DOHH2 (cell line): ENCODE measurements around the gene IFRD2.
"Not testable (repeated sequence)": the region's sequence is repeated elsewhere in the genome, so short reads cannot be mapped to it uniquely, and the experiment has no call there.

Experiments used
- H3F3A ChIP-seq: fragments of 200-600 bp; sonication (generic), shearing (Covaris generic); 2 replicates; pipeline ENCODE4 v1.6.0; 2016; ENCODE audit warnings: antibody characterized with exemption, mild to moderate bottlenecking; ENCODE audit not compliant: control insufficient read depth, insufficient read depth
- H3K27ac ChIP-seq: fragments of 200-600 bp; sonication (generic); 2 replicates; pipeline ENCODE4 v1.5.1; 2014; ENCODE audit warnings: low read depth, mild to moderate bottlenecking, low read length, moderate library complexity
- H3K27me3 ChIP-seq: fragments of 200-600 bp; sonication (generic); 2 replicates; pipeline ENCODE4 v1.6.1; 2014; ENCODE audit warnings: mild to moderate bottlenecking, low read length, mixed read lengths; ENCODE audit not compliant: control insufficient read depth
- H3K36me3 ChIP-seq: fragments of 200-600 bp; sonication (generic); 2 replicates; pipeline ENCODE4 v1.6.1; 2014; ENCODE audit warnings: mild to moderate bottlenecking, low read length, moderate library complexity, mixed read lengths; ENCODE audit not compliant: control insufficient read depth
- H3K4me1 ChIP-seq: fragments of 200-600 bp; sonication (generic); 2 replicates; pipeline ENCODE4 v1.6.1; 2014; ENCODE audit warnings: mild to moderate bottlenecking, low read length, mixed read lengths; ENCODE audit not compliant: control insufficient read depth
- H3K4me2 ChIP-seq: fragments of 200-600 bp; sonication (generic); 2 replicates; pipeline ENCODE4 v1.6.0; 2014; ENCODE audit warnings: mild to moderate bottlenecking, low read length, moderate library complexity
- H3K4me3 ChIP-seq: fragments of 200-600 bp; sonication (generic); 2 replicates; pipeline ENCODE4 v1.5.1; 2014; ENCODE audit warnings: mild to moderate bottlenecking, low read length, mixed read lengths
- H3K79me2 ChIP-seq: fragments of 200-600 bp; sonication (generic); 2 replicates; pipeline ENCODE4 v1.6.1; 2014; ENCODE audit warnings: mild to moderate bottlenecking, low read length, mixed read lengths; ENCODE audit not compliant: control insufficient read depth
- H3K9me2 ChIP-seq: fragments of 200-600 bp; sonication (generic); replicated peaks from 2 replicates; pipeline ENCODE4 v1.6.1; 2014; ENCODE audit warnings: mild to moderate bottlenecking, low read length, mixed read lengths; ENCODE audit not compliant: control insufficient read depth
- H3K9me3 ChIP-seq: fragments of 200-600 bp; sonication (generic); 2 replicates; pipeline ENCODE4 v1.6.1; 2014; ENCODE audit warnings: antibody characterized with exemption, low read length, mixed read lengths; ENCODE audit not compliant: control insufficient read depth, insufficient read depth
- H4K20me1 ChIP-seq: fragments of 200-600 bp; sonication (generic); 2 replicates; pipeline ENCODE4 v1.6.0; 2014; ENCODE audit warnings: low read depth, mild to moderate bottlenecking, antibody characterized with exemption, low read length, moderate library complexity; ENCODE audit not compliant: control insufficient read depth, insufficient read depth
- CTCF ChIP-seq: fragments of 200-600 bp; sonication (generic); IDR thresholded peaks from one replicate; pipeline ENCODE4 v1.5.1; 2014; ENCODE audit warnings: antibody characterized with exemption, mild to moderate bottlenecking, low read depth, low read length; ENCODE audit not compliant: poor library complexity, severe bottlenecking
- EZH2phosphoT487 ChIP-seq: fragments of 200-600 bp; sonication (generic); IDR thresholded peaks from 2 replicates; pipeline ENCODE4 v1.6.1; 2017; ENCODE audit warnings: borderline replicate concordance, mild to moderate bottlenecking, antibody characterized with exemption, low read length, moderate library complexity, mixed read lengths

The IFRD2 gene

GRCh38 chr3:50316657-50317242 lies 24.5 kb upstream of the IFRD2 start:
- TF ChIP-seq CTCF (no peak), EZH2phosphoT487 (no peak)
- Histone ChIP-seq H3K4me1 (peaks cover 17% of the 10 kb centered on the region), H3K9me2 (no peaks in the 10 kb centered on the region), H3K4me2 (no peak overlapping the region), H3K9me3 (no peaks in the 10 kb centered on the region), H3K27me3 (no peaks in the 10 kb centered on the region), H3K27ac (no peak overlapping the region), H3K79me2 (peaks cover 3% of the 10 kb centered on the region; the same call in 1 of the 2 replicates), H4K20me1 (no peaks in the 10 kb centered on the region), H3F3A (no peaks in the 10 kb centered on the region), H3K4me3 (no peak overlapping the region), H3K36me3 (peaks cover 10% of the 10 kb centered on the region)

- TF ChIP-seq EZH2phosphoT487 (no peak), CTCF (no peak)
- Histone ChIP-seq H3K79me2 (no peaks in the 10 kb centered on the region), H3K27ac (no peak overlapping the region), H3K36me3 (peaks cover 10% of the 10 kb centered on the region), H3K27me3 (no peaks in the 10 kb centered on the region), H3F3A (no peaks in the 10 kb centered on the region; the same call in 1 of the 2 replicates), H3K4me1 (peaks cover 6% of the 10 kb centered on the region; the same call in 1 of the 2 replicates), H3K9me2 (no peaks in the 10 kb centered on the region), H3K9me3 (no peaks in the 10 kb centered on the region), H3K4me2 (no peak overlapping the region), H3K4me3 (no peak overlapping the region), H4K20me1 (no peaks in the 10 kb centered on the region)
Observed at GRCh38 chr3:50314816-50315215, 22.6 kb upstream of the IFRD2 start.

DNA sequence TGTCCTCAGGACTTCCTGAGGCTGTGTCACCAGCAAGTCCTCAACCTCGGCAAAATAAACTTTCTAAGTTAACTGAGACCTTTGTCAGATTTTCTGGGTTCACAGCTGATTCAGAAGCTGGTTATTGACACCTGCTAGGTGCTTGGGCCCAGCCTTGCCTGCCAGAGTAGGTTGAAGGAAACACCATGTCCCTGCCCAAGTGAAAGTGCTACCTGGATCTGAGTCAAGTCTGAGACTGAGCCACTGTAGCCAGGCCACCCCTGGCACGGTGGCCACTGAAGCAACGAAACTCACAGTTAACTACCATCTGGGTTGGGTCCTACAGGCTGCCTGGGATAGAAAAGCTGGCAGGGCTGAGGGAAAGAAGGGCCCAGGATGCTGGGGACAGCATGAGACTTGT lies 22.1 kb upstream of the IFRD2 start:
- H3K79me2 ChIP-seq, result no peaks in the 10 kb centered on the region
- TF ChIP-seq CTCF (no peak), EZH2phosphoT487 (no peak)
- H3K36me3 ChIP-seq, result peaks cover 8% of the 10 kb centered on the region
- H3K4me3 ChIP-seq, result no peak overlapping the region
- no peak overlapping the region for H3K4me2 ChIP-seq
- H3K27me3 ChIP-seq, result no peaks in the 10 kb centered on the region
- H3K27ac ChIP-seq, result no peak overlapping the region
- no peaks in the 10 kb centered on the region for H4K20me1 ChIP-seq
- peaks cover 6% of the 10 kb centered on the region; the same call in 1 of the 2 replicates for H3K4me1 ChIP-seq
- H3K9me2 ChIP-seq, result no peaks in the 10 kb centered on the region
- H3K9me3 ChIP-seq, result no peaks in the 10 kb centered on the region
- no peaks in the 10 kb centered on the region; the same call in 1 of the 2 replicates for H3F3A ChIP-seq

GRCh38 chr3:50312041-50312440 lies 19.8 kb upstream of the IFRD2 start:
- not testable (repeated sequence) for H3K36me3 ChIP-seq, H3F3A ChIP-seq, H3K27me3 ChIP-seq, H3K4me2 ChIP-seq, H3K9me2 ChIP-seq, H3K9me3 ChIP-seq, H3K27ac ChIP-seq, H3K4me1 ChIP-seq, H4K20me1 ChIP-seq, H3K4me3 ChIP-seq, H3K79me2 ChIP-seq
